DND-41 (cell line): Measurements from ENCODE around the gene CCDC88A.
"Not testable (repeated sequence)": the region's sequence is repeated elsewhere in the genome, so short reads cannot be mapped to it uniquely, and the experiment has no call there.

Experiments used
- EZH2 ChIP-seq: IDR thresholded peaks from 3 replicates; pipeline ENCODE4 v1.6.1; 2012; ENCODE audit warnings: borderline replicate concordance, low read depth, mild to moderate bottlenecking, moderate library complexity, low read length, inconsistent platforms; ENCODE audit not compliant: severe bottlenecking
- TF ChIP-seq, protein P1 (sequence below): IDR thresholded peaks from 2 replicates; pipeline ENCODE4 v1.5.1; 2012; ENCODE audit warnings: borderline replicate concordance, low read length, moderate library complexity, mild to moderate bottlenecking; ENCODE audit not compliant: poor library complexity, severe bottlenecking; ENCODE audit errors: extremely low read depth

DNA sequence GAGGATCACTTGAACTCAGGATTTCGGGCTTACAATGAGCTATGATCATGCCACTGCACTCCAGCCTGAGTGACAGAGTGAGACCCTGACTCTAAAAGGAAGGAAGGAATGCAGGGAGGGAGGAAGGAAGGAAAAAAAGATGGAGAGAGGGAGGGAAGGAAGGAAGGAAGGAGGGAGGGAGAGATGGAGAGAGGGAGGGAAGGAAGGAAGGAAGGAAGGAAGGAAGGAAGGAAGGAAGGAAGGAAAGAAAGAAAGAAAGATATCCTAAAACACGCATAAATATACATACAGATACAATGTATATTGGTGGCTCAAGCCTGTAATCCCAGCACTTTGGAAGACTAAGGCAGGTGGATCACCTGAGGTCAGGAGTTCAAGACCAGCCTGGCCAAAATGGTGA is 145.3 kb downstream of the CCDC88A start:
- TF ChIP-seq, protein P1, sequence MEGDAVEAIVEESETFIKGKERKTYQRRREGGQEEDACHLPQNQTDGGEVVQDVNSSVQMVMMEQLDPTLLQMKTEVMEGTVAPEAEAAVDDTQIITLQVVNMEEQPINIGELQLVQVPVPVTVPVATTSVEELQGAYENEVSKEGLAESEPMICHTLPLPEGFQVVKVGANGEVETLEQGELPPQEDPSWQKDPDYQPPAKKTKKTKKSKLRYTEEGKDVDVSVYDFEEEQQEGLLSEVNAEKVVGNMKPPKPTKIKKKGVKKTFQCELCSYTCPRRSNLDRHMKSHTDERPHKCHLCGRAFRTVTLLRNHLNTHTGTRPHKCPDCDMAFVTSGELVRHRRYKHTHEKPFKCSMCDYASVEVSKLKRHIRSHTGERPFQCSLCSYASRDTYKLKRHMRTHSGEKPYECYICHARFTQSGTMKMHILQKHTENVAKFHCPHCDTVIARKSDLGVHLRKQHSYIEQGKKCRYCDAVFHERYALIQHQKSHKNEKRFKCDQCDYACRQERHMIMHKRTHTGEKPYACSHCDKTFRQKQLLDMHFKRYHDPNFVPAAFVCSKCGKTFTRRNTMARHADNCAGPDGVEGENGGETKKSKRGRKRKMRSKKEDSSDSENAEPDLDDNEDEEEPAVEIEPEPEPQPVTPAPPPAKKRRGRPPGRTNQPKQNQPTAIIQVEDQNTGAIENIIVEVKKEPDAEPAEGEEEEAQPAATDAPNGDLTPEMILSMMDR: not testable (repeated sequence)
- not testable (repeated sequence) for TF ChIP-seq EZH2
